Activated naive CD4-positive, alpha-beta T cell treated with anti-CD3 and anti-CD28 coated beads, Interleukin-2, amount 10 ng/mL, durations not matched to agents 5 hours and 36 hours (primary cell): ENCODE data around the gene PARD3. TPM values are rescaled to one million over a fixed set of nuclear protein-coding genes. Genes with fewer than 3 reads are reported as not detected.

Experiments
- total RNA-seq, 2 experiments: library from RNA; stranded (reverse); gene quantifications; one replicate each; pipeline ENCODE4 v1.2.3, GENCODE V29; 2021

The PARD3 gene
- 1 to 10 TPM; 1.1 to 1.7 TPM for total RNA-seq

GRCh38 chr10:34815185-34816084 lies at the start of gene PARD3:
Gene PARD3 (minus strand): TSS chr10:34815296. CDS start chr10:34814995, 301 bp downstream.

